Stimulated activated naive CD4-positive, alpha-beta T cell (primary cell): ENCODE results near the gene ACP2.

ENCODE experiments used
- DNase-seq, 6 experiments: peaks; one replicate each; lab custom pipeline; 2025; lab: John Stamatoyannopoulos, UW

ACP2 gene

DNA sequence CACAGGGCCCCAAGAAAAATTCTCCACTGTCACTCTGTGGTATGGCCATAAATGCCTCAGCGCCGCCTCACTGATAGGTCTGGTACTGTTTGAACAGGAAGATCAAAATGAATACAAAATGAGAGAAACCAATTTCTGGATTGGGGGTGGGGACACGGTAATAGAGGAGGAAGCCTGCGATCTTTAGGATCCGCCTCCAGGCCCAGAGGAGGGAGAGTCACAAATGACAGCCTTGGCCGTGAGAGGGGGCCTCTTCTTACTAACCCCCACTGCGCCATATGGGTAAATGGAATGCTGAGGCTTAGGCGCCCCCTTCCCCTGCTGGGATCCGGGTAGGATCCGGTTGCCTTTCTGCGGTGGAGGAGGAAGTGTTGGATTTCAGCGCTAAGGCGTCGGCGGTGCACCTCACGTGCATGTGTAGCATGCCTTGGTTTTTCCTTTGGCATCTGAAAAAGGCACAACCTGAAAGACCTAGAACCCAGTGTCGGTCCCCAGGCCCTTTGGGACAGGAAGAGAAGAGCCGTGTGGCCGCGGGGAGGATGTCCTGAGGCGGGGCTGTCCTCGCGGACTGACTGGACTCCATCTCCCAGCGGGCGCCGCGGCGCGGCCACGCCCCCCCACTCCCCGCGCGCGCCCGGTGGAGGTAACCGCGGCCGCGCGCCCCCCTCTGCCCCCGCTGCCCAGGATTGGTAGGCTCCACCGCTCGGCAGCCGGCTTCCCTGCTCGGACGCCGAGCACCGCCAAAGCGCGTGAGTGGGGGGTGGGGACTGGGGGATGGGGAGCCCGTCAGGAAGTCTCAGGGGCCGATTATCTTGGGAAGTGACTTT, 20.6 kb upstream of the ACP2 start:
- peak; percentile 82 to 97 (median 90) for DNase-seq

DNA sequence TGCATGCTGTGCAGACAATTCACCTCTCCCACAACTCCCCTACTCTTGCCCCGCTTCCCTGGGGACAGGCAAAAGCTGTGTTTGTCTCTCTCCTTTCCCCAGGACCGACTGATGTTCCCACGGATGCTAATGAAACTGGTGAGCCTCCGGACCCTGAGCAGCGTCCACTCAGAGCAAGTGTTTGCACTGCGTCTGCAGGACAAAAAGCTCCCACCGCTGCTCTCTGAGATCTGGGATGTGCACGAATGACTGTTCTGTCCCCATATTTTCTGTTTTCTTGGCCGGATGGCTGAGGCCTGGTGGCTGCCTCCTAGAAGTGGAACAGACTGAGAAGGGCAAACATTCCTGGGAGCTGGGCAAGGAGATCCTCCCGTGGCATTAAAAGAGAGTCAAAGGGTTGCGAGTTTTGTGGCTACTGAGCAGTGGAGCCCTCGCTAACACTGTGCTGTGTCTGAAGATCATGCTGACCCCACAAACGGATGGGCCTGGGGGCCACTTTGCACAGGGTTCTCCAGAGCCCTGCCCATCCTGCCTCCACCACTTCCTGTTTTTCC, 19.9 kb upstream of the ACP2 start:
- no peak for DNase-seq

DNA sequence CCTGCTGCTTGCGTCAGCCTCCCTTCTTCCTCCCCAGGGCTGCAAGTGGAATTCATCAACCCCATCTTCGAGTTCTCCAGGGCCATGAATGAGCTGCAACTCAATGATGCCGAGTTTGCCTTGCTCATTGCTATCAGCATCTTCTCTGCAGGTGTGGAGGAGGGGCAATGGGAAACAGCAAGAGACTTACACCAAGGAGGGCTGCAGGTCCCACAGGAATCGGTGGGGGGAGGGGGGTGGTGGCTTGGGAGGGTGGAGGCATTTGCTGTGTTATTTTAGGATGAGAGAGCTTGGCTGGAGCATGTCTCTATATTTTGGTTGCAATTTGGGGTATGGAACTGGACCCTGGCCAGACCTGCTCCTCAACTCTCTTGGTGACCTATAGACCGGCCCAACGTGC, 19.3 kb upstream of the ACP2 start:
- no peak for DNase-seq

DNA sequence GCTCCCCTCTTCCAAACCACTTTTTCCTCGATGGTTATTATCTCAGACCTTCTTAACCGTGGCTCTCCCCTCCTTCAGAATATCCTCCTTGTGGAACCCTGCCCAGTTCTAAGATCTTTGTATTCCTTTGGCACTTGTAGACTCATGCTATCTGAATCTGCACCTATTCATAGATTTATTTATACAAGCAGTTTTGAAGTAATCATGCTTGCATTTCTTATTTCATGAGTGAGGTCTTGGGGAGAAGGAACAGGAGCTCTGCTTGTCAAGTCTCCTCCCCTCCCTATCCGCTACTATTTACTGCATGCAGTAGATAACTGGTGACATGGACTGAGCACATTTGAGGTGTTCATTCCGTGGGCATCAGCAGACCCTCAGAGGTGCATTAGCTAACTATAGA, 15.9 kb upstream of the ACP2 start:
- no peak for DNase-seq

DNA sequence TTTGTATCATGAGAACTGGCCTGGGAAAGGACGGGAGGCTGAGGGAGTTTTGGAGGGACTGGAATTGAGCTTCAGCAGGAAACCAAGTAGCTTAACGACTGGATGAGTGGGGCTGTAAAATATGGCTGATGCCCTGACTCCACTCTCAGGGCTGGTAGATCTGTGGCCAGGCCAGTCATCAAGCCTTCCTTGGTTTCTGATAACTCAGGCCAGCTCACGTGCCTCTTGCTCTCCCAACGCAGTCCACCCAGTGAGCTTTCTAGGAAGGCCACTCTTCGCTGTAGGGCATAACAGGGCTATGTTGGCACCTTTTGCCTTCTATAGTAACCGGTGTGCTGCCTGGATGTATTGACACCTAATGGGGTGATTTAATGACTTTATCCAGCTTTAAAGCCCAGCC, 15.5 kb upstream of the ACP2 start:
- no peak for DNase-seq

DNA sequence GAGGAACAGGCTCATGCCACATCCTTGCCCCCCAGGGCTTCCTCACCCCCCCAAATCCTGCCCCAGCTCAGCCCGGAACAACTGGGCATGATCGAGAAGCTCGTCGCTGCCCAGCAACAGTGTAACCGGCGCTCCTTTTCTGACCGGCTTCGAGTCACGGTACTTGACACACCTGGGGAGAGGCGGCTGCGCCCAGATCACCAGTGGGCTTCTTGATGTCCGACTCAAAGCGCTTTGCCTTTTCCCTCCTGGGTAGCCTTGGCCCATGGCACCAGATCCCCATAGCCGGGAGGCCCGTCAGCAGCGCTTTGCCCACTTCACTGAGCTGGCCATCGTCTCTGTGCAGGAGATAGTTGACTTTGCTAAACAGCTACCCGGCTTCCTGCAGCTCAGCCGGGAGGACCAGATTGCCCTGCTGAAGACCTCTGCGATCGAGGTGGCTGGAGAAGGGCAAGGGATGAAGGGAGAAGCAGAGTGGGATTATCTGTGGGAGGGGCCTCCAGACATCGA, 12.7 kb upstream of the ACP2 start:
- DNase-seq = no peak

DNA sequence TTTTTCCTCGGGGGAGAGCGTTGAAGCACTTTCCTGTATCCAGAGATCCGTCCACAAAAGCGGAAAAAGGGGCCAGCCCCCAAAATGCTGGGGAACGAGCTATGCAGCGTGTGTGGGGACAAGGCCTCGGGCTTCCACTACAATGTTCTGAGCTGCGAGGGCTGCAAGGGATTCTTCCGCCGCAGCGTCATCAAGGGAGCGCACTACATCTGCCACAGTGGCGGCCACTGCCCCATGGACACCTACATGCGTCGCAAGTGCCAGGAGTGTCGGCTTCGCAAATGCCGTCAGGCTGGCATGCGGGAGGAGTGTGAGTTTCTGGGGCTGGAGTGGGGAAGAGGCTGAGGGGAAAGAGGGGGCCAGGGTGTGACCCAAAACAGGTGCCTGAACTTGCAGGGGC, 11.8 kb upstream of the ACP2 start:
- DNase-seq = no peak

DNA sequence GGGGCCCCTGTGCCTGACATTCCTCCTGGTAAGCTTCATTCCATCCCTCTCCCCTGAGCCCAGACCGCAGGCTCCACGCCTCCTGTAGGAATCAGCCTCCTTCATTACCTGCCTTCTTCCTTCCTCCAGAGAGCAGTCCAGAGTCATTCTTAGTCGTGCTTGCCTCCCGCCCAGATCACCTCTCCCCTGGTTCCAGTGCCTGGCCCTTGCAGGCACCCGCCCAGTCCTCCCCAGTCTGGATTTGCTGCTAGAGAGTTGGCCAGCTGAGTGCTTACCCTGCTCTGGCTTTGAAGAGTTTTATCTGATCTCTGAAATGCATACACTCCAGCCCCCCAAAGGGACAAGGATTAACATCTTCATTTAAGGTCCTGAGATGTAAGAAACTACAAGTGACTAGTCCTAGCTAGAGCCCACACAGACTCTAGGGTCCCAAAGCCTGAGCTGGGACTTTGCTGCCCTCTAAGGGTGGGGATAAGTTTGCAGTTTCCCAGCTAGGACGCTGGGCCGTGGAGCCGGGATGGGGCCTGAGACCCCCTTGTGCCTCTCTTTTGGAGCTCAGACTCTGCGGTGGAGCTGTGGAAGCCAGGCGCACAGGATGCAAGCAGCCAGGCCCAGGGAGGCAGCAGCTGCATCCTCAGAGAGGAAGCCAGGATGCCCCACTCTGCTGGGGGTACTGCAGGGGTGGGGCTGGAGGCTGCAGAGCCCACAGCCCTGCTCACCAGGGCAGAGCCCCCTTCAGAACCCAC, 10.8 kb upstream of the ACP2 start:
- DNase-seq = peak in 3 of 6 experiments; percentile 11 to 30 (median 27)

DNA sequence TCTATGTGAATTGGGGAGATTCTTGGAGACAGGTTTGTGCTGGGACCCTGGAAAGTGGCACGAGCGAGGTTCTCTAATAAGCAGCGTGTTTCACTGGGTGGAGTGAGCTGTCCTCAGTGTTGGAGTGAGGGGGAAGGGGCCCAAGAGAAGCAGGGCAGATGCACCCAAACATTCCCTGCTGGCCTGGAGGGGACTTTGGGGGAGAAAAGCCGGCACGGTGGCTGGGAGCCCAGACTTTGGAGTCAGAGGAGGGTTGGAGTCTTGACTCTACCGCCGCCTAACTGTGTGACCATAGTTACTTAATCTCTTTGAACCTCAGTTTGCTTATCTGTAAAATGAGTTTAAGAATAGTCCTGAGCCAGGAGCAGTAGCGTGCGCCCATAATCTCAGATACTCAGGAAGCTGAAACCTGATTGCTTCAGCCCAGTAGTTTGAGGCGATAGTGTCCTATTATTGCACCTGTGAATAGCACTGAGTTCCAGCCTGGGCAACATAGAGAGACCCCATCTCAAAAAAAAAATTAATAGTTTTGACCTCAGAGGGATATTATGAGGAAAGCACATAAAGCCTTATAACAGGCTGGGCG, 9.8 kb upstream of the ACP2 start:
- DNase-seq = no peak

DNA sequence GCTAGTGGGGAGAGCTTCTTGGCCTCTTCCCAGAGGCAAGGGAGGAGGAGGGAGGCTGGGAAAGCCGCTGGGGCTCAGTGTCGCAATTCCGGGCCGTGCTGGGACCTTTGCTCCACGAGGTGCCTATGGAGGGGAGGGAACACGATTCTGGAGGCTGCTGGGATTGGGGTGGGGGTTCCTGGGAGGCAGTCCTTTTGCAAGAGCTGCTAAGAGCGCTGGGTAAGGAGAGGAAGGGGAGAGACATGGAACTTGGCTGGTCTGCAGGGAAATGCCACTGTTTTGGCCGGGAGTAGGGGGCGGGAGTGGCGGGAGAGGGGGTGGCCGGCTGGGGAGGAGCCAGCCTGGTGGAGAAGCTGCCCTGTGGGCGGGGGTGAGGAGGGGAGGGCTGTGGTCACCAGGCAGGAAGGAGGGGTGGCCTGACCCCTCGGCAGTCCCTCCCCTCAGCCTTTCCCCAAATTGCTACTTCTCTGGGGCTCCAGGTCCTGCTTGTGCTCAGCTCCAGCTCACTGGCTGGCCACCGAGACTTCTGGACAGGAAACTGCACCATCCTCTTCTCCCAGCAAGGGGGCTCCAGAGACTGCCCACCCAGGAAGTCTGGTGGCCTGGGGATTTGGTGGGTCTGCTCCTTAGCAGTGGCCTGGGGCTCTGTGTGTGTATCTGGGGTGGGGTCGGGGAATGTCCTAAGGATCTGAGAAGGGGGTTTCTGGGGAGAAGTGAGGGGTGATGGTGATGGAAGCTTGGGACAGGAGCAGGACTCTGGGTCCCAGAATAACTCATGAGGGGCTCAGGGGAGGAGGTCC, 9.1 kb upstream of the ACP2 start, which contains the start of gene NR1H3:
Gene NR1H3, plus strand, starts transcription at position 480 of the 800 bp plus-strand sequence. CDS start 1,221 bp downstream, outside the sequence.
- no peak for DNase-seq

DNA sequence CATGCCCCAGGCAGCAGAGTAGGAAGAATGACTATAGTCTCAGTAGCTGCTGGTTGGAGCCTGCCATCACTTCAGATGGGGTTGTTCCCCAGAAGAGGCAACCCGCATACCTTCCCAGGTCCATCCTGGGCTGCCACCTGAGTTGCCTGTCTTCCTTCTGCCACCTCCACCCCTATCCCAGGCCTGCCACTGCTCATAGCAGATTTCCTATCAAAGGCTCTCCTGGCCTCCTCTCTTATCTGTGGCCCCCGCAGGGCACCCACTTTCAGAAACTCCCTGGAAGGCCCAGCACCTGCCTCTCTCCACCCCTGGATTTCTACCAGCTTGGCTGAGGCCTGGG, 8.5 kb upstream of the ACP2 start:
- no peak for DNase-seq

DNA sequence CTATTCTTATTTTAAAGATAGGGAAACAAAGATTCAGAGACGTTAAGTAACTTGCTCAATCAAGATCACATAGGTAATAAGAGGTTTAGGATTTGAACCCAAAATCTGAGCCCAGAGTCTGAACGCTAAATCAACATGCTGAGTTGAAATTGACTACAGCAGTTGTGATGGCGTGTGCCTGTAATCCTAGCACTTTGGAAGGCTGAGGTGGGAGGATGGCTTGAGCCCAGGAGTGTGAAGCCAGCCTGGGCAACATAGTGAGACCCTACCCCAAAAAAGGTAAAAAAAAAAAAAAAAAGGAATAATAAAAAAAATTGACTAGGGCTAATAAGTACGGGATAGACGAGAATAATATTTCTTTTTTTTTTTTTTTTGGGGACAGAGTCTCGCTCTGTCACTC, 7.8 kb upstream of the ACP2 start:
- no peak for DNase-seq

DNA sequence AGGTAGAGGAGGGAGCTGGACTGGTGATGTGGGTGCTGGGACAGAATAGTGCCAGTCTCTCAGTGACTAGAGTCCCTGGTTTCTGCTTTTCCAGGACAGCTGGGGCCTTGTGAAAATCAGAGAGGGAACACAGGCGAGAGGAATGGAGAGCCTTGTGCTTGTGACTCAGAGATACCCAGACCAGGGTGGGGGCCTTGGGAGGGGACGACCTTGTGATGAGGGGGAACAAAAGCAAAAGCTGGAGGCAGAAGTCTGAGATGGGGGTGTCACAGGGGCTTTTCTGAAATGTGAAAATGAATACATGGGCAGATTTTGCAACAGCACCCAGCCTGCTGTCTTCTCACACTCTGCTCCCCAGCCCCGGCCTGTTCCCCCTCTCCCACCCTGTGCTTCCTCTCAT, 5.8 kb upstream of the ACP2 start:
- no peak for DNase-seq

DNA sequence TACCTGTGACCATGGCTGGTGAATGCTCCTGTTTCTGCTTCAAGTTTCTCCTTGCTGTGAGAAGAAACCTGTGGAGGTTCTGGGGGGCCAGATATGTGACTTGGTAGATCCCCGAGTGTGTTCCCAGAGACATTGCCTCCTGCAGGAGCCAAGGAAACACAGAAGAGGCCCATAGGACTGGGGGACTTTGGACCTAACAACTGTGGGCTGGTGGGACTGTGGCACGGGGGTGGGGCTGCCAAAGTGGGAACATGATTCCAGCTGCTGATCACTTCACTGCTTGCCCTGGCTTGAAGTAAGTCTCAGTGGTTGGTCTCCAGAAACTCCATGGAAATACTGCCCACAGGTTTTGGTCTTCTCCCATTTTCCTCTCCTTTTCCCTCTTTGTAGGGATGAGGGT, 5.0 kb upstream of the ACP2 start:
- no peak for DNase-seq

DNA sequence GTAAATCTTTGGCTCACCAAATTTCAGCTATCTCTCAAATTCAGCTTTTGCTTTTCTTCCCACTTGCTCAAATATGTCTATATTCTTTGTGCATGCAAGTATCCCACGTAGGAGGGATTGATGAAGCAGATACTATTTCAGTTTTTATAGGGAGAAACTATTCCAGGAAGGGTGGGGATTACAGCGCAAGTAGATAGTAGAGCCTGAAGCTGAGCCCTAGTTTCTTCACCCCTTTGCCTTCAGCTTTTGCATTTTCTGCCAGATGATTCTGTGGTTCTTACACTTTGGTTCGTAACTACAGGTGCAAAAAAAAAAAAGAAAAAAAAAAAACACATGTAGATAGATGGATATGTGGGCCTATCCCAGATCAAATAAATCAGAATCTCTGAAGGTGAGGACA, 3.1 kb upstream of the ACP2 start:
- no peak for DNase-seq

DNA sequence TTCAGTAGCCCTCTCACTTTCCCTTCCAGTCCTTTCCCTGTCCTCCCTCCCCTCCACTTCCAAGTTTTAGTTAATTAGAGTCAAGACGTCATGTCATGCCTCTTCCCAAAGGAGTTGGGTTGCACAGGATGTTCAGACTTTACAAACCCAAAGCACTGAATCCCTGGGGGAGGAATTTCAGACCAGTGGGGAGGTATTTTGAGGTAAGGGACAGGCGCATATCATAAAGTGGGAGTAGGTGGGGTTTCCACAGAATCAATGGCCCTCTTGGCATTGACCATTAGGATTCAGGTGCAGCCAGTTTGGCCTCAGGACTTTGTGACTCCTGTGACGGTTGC, 733 bp upstream of the ACP2 start:
- DNase-seq = no peak

DNA sequence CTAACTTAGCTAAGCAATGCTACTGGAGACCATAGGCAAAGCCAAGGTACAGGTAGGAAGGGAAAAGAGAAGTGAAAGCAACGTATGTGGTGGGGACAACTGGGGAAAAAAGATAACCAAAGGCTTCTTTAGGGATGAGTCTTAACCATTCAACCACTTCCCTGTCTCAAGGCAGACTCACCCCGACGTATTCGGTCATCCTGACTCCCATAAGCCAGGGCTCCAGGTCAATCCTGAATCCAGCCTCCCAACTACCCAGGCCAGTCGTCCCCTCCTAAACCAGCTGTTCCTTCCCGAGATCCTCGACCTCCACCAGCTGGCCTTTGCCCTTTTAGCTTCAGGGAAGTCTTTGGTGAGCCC, 330 bp downstream of the ACP2 start:
- DNase-seq = no peak

DNA sequence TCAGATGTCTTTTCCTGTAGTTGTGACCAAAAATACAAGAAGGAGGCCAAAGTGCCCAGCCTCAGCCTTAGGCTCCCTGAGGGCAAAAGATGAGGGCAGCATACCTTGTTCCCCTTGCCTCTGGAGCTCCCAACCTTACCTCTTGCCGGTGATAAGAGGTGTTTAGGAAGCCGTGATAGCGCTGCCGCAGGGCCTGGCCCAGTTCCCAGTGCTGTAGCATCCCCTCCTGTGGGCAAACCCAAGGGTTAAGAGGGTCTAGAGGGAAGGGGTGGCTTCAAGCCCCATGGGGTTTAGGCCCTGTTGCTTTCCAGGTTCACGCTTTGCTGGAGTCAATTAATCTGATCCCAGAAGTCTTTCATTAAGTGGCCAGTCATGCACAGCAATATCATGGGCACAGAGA, 1.1 kb downstream of the ACP2 start:
- DNase-seq = no peak

DNA sequence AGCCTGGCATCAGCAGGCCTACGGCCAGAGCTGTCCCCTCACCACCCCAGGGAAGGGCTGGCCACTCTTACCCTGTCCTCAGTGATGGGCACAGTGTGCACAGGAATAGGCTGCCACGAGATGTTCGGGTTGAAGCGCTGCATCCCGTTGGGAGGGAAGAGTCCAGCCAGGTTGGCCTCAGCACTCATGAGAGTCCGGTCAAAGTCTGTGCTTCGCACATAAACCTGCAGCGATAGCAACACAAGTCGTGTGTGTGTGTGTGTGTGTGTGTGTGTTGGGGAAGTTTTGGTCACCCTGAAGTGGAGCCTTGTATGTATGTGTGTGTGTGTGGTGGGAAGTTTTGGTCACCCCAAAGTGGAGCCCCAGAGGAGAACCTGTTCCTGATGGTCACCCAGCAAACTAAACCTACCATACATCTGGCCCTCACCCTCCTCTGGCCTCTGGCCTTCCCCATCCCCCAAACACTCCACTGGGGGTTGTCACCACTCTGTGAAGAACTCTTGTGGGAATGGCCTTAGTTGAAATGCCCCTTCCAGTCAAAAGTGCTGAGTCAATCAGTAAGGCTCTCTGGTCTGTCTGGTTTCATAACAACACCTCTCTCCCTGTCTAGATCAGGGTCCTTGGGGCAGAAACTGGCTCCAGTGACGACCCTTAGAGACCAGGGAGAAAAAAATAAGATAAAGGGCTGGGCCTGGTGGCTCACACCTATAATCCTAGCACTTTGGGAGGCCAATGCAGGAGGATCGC, 2.8 kb downstream of the ACP2 start:
- no peak for DNase-seq

DNA sequence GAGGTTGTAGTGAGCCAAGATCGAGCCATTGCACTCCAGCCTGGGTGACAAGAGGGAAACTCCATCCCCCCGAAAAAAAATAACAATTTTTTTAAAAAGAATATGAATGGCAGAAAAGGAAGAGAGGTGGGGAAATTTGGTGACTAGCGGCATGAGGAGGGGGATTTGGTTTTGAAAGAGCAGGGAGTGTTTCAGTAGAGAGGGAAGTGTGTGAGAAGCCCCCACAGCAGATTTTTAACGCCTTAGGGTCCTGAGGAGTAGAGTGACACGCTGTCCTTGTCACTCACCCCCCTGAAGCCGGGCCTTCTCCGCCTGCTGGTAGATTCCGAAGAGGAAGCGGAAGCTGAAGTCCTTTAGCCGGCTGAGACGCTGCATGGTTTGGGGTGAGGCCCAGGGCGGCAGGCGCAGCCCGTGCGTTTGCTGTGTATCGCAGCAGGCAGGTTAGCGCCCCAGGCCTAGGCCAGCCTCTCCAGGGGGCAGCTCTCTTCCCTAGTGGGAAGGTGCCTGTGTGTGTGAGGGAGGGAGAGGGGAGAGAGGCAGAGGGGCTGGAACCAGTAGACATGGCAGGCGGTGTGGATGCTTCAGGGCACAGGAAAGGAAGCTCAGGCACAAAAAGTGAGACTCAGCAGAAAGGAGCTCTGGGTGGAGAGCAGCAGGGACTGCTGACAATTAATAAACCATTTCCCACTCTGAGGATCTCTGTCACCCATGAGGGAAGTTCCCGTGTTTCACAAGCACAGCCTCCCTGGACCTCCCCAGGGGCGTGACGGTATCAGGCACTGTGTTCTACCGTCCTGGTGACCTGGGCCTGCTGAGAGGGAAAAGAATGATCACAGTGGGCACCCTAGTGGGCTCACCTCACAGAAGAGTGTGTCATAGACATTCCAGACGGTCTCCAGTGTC, 3.9 kb downstream of the ACP2 start:
- DNase-seq = no peak
